Caco-2 (cell line): Measurements from ENCODE around the gene FBF1. TPM values are rescaled to one million over a fixed set of nuclear protein-coding genes. Genes with fewer than 3 reads are reported as not detected.

ENCODE experiments used
- BruUV-seq: library from RNA; stranded (reverse); fragments of 400-500 nt; replicated peaks from 2 replicates; lab custom pipeline; 2021; lab: Mats Ljungman, UMichigan
- CTCF ChIA-PET: fragments of 300-600 bp; sonication (Branson Sonifier 250); formaldehyde crosslinking; loops from one replicate; lab custom pipeline; 2022; ENCODE audit warnings: antibody characterized with exemption; lab: Charles Lee
- POLR2A ChIA-PET: fragments of 300-600 bp; sonication (Branson Sonifier 250); formaldehyde crosslinking; loops from one replicate; lab custom pipeline; 2022; ENCODE audit warnings: antibody characterized with exemption; lab: Charles Lee
- DNase-seq, 2 experiments: peaks; one replicate each; pipeline versions ENCODE4 v3.0.0 to v3.0.0-alpha.2; 2020 to 2022
- H3K27me3 ChIP-seq: replicated peaks from 2 replicates; pipeline ENCODE4 v1.6.0; 2011; ENCODE audit warnings: low read length; ENCODE audit not compliant: control insufficient read depth, insufficient read depth
- H3K36me3 ChIP-seq: 2 replicates; pipeline ENCODE4 v1.5.1; 2011; ENCODE audit warnings: low read length; ENCODE audit not compliant: control insufficient read depth, insufficient read depth
- H3K4me1 ChIP-seq: fragments of 250-450 bp; sonication (Bioruptor Pico); 2 replicates; pipeline ENCODE4 v1.5.1; 2020; ENCODE audit warnings: mild to moderate bottlenecking
- H3K4me3 ChIP-seq: 2 replicates; pipeline ENCODE4 v1.5.1; 2011; ENCODE audit warnings: low read depth, mild to moderate bottlenecking, control low read depth, low read length
- H3K9me3 ChIP-seq: fragments of 250-450 bp; sonication (Bioruptor Pico); 2 replicates; pipeline ENCODE4 v1.5.1; 2020; ENCODE audit warnings: mild to moderate bottlenecking, moderate library complexity
- H3K27ac Mint-ChIP-seq: one replicate; pipeline ENCODE4 v1.8.0; 2022; ENCODE audit warnings: mixed read lengths; ENCODE audit not compliant: unreplicated experiment
- H3K27me3 Mint-ChIP-seq: one replicate; pipeline ENCODE4 v1.8.0; 2022; ENCODE audit warnings: mixed read lengths; ENCODE audit not compliant: insufficient read depth, unreplicated experiment
- H3K36me3 Mint-ChIP-seq: one replicate; pipeline ENCODE4 v1.8.0; 2022; ENCODE audit warnings: mild to moderate bottlenecking, mixed read lengths; ENCODE audit not compliant: insufficient read depth, unreplicated experiment
- H3K4me1 Mint-ChIP-seq: one replicate; pipeline ENCODE4 v1.8.0; 2022; ENCODE audit warnings: low read depth, mixed read lengths; ENCODE audit not compliant: unreplicated experiment
- H3K4me3 Mint-ChIP-seq: one replicate; pipeline ENCODE4 v1.8.0; 2022; ENCODE audit warnings: mild to moderate bottlenecking, moderate library complexity, mixed read lengths; ENCODE audit not compliant: unreplicated experiment
- H3K9me3 Mint-ChIP-seq: one replicate; pipeline ENCODE4 v1.8.0; 2022; ENCODE audit warnings: mixed read lengths; ENCODE audit not compliant: unreplicated experiment
- CTCF ChIP-seq, 2 experiments: fragments of 200-600 bp in 1 of 2; IDR thresholded peaks; 1 replicate in 1 of 2; 2 replicates in 1 of 2; pipeline versions ENCODE4 v1.5.1 to v1.8.0; 2011 to 2022; ENCODE audit warnings: antibody characterized with exemption in 1 of 2, control low read depth in 1 of 2, inconsistent platforms in 1 of 2, low read depth in 1 of 2, low read length in 1 of 2, mild to moderate bottlenecking in 1 of 2, moderate library complexity in 1 of 2; ENCODE audit not compliant: insufficient read depth in 1 of 2, severe bottlenecking in 1 of 2, unreplicated experiment in 1 of 2
- intact Hi-C: fragments of 100-400 bp; cut with micrococcal nuclease; formaldehyde crosslinking; loops from one replicate; pipeline ENCODE4 v1.10.0; 2022; ENCODE audit not compliant: unreplicated experiment
- total RNA-seq: library from RNA; stranded (reverse); gene quantifications from 2 replicates; pipeline ENCODE4 v1.2.3, GENCODE V29; 2022

FBF1 gene
- total RNA-seq, 1 experiment from 2014 or later: 14.1 TPM

GRCh38 chr17:75881678-75882454, 59.0 kb downstream of the FBF1 start:
- no peaks in the 10 kb centered on the region; the same call in 1 of the 2 replicates for H3K27me3 ChIP-seq
- Mint-ChIP-seq H3K36me3 (no peaks in the 10 kb centered on the region), H3K27ac (no peak overlapping the region), H3K4me3 (no peak overlapping the region), H3K27me3 (no peaks in the 10 kb centered on the region), H3K4me1 (peaks cover 6% of the 10 kb centered on the region), H3K9me3 (no peaks in the 10 kb centered on the region)
- intact Hi-C loops: no loop called here
- BruUV-seq: no TSS peak
- no peak for TF ChIP-seq CTCF (IDR thresholded peaks at IDR 0.05; ENCODE audit: insufficient read depth in 1 of 2, low read depth in 1 of 2, low read length in 1 of 2, severe bottlenecking in 1 of 2, unreplicated experiment in 1 of 2)
- no peak for DNase-seq
- CTCF ChIA-PET: interaction anchor here (0.6 to 0.8 kb wide), 3 partner anchors 41 to 301 kb away, joined by 3 read pairs; no protein-coding TSS in a partner anchor
- POLR2A ChIA-PET: no interaction called here
- no peak overlapping the region for H3K4me3 ChIP-seq
- no peaks in the 10 kb centered on the region for H3K9me3 ChIP-seq
- no peaks in the 10 kb centered on the region for H3K36me3 ChIP-seq
- H3K4me1 ChIP-seq: peaks cover 5% of the 10 kb centered on the region; the same call in 1 of the 2 replicates

- no peaks in the 10 kb centered on the region for H3K36me3 ChIP-seq
- no peak for DNase-seq
- intact Hi-C loops: no loop called here
- POLR2A ChIA-PET: interaction anchor here (0.6 kb wide), 2 partner anchors 117 to 163 kb away, joined by 4 to 6 read pairs; no protein-coding TSS in a partner anchor
- no peak for TF ChIP-seq CTCF (IDR thresholded peaks at IDR 0.05; ENCODE audit: insufficient read depth in 1 of 2, low read depth in 1 of 2, low read length in 1 of 2, severe bottlenecking in 1 of 2, unreplicated experiment in 1 of 2)
- H3K36me3 Mint-ChIP-seq: no peaks in the 10 kb centered on the region
- no peaks in the 10 kb centered on the region; the same call in 1 of the 2 replicates for H3K27me3 ChIP-seq
- H3K27ac Mint-ChIP-seq: no peak overlapping the region
- no peak overlapping the region for H3K4me3 ChIP-seq
- peaks cover 13% of the 10 kb centered on the region for H3K4me1 ChIP-seq
- no peaks in the 10 kb centered on the region for H3K9me3 Mint-ChIP-seq
- CTCF ChIA-PET: interaction anchor here (0.7 to 3.4 kb wide), 3 partner anchors 25 to 245 kb away, joined by 5 to 34 read pairs (median 5); partner anchors contain the start of gene WBP2
- no TSS peak for BruUV-seq
- H3K9me3 ChIP-seq: no peaks in the 10 kb centered on the region
- H3K4me1 Mint-ChIP-seq: peaks cover 12% of the 10 kb centered on the region
- no peak overlapping the region for H3K4me3 Mint-ChIP-seq
- H3K27me3 Mint-ChIP-seq: no peaks in the 10 kb centered on the region
Observed at GRCh38 chr17:75880266-75880665, 60.6 kb downstream of the FBF1 start.

GRCh38 chr17:75878174-75878998, 62.5 kb downstream of the FBF1 start, which contains the start of gene TRIM47:
Gene TRIM47, minus strand, starts transcription at chr17:75878581. Its CDS starts 33 bp downstream, at chr17:75878548.
- Mint-ChIP-seq H3K27me3 (no peaks in the 10 kb centered on the region), H3K4me3 (peak within 1 kb of the TSS; percentile 70), H3K9me3 (no peaks in the 10 kb centered on the region), H3K36me3 (no peaks in the 10 kb centered on the region), H3K4me1 (peaks cover 12% of the 10 kb centered on the region), H3K27ac (no peak within 1 kb of the TSS)
- POLR2A ChIA-PET: interaction anchor here (0.6 to 1.4 kb wide), 3 partner anchors 98 to 206 kb away, joined by 3 to 4 read pairs (median 4); a partner anchor contains a TSS
- CTCF ChIA-PET: interaction anchor here (0.5 to 3.4 kb wide), 12 partner anchors 12 to 1015 kb away, joined by 3 to 34 read pairs (median 4); partner anchors contain the start of genes GALK1 and WBP2
- Histone ChIP-seq H3K36me3 (no peaks in the 10 kb centered on the region), H3K9me3 (no peaks in the 10 kb centered on the region), H3K4me1 (peaks cover 13% of the 10 kb centered on the region), H3K4me3 (peak within 1 kb of the TSS; percentile 46), H3K27me3 (no peaks in the 10 kb centered on the region; the same call in 1 of the 2 replicates)
- intact Hi-C loops: no loop called here
- DNase-seq: peak; percentile 62 to 64
- no TSS peak for BruUV-seq
- peak; percentile 7 to 14 for TF ChIP-seq CTCF (IDR thresholded peaks at IDR 0.05; ENCODE audit: insufficient read depth in 1 of 2, low read depth in 1 of 2, low read length in 1 of 2, severe bottlenecking in 1 of 2, unreplicated experiment in 1 of 2)
